K562 (cell line): Measurements from ENCODE around the gene DDX54. TPM values are rescaled to one million over a fixed set of nuclear protein-coding genes. Genes with fewer than 3 reads are reported as not detected.

Experiments used
- ATAC-seq: fragments of 200-7000 bp; cut with Tn5 transposase; 3 replicates; pipeline ENCODE4 v1.9.1; 2020; ENCODE audit warnings: moderate library complexity
- BruUV-seq: library from RNA; stranded (reverse); fragments of 400-500 nt; replicated peaks from 2 replicates; lab custom pipeline; 2021; lab: Mats Ljungman, UMichigan
- CTCF ChIA-PET: fragments of 300-600 bp; formaldehyde crosslinking; extraction: SDS; loops from one replicate; lab custom pipeline; 2021; ENCODE audit warnings: low intra/inter-chr PET ratio; lab: Yijun Ruan, JAX
- POLR2A ChIA-PET: fragments of 300-600, 350-650 bp; sonication (Branson Sonifier 250); formaldehyde crosslinking; extraction: SDS; loops from one replicate; lab custom pipeline; 2021; ENCODE audit warnings: antibody characterized with exemption, inconsistent platforms; lab: Yijun Ruan, JAX
- DNase-seq, 4 experiments: peaks; one replicate each; pipeline versions ENCODE4 v3.0.0 to v3.0.0-alpha.2; 2011 to 2018; ENCODE audit warnings: low spot score in 3 of 4, mixed read lengths in 3 of 4; ENCODE audit errors: extremely low read depth in 1 of 4
- FAIRE-seq: peaks from 2 replicates; lab custom pipeline; 2011; peaks lifted over from hg19 to GRCh38; lab: Jason Lieb, UNC
- H2AFZ ChIP-seq: 2 replicates; pipeline ENCODE4 v1.6.0; 2011; ENCODE audit warnings: low read depth, low read length, control low read depth, inconsistent platforms
- H3K27ac ChIP-seq: fragments of 200-600 bp; 3 replicates; pipeline ENCODE4 v1.8.0; 2011; ENCODE audit warnings: low read depth, mild to moderate bottlenecking, control low read depth, inconsistent platforms, low read length, moderate library complexity, mixed read lengths; ENCODE audit errors: extremely low read depth
- H3K27me3 ChIP-seq, 2 experiments: fragments of 300-600 bp in 1 of 2; 2 replicates in 1 of 2; 3 replicates in 1 of 2; pipeline versions ENCODE4 v1.6.0 to v1.8.0; 2011; ENCODE audit warnings: inconsistent platforms in 2 of 2, low read length in 2 of 2, mild to moderate bottlenecking in 1 of 2, mixed read lengths in 1 of 2, moderate library complexity in 1 of 2; ENCODE audit not compliant: control insufficient read depth in 2 of 2, insufficient read depth in 2 of 2
- H3K36me3 ChIP-seq: fragments of 300-600 bp; 3 replicates; pipeline ENCODE4 v1.8.0; 2011; ENCODE audit warnings: mild to moderate bottlenecking, low read length, inconsistent platforms; ENCODE audit not compliant: control insufficient read depth, insufficient read depth
- H3K4me1 ChIP-seq, 2 experiments: fragments of 200-600 bp in 1 of 2; replicated peaks in 1 of 2; 2 replicates in 1 of 2; 3 replicates in 1 of 2; pipeline versions ENCODE4 v1.5.1 to v1.8.0; 2011; ENCODE audit warnings: inconsistent platforms in 2 of 2, low read length in 2 of 2, mild to moderate bottlenecking in 1 of 2, mixed read lengths in 1 of 2, moderate library complexity in 1 of 2; ENCODE audit not compliant: control insufficient read depth in 2 of 2, insufficient read depth in 2 of 2
- H3K4me2 ChIP-seq: 2 replicates; pipeline ENCODE4 v1.6.1; 2011; ENCODE audit warnings: low read length, control low read depth, inconsistent platforms, mixed read lengths; ENCODE audit not compliant: insufficient read depth
- H3K4me3 ChIP-seq: fragments of 200-600 bp; sonication (generic), shearing (Covaris generic); 2 replicates; pipeline ENCODE4 v1.5.1; 2016; ENCODE audit warnings: control low read depth, inconsistent platforms
- H3K79me2 ChIP-seq: fragments of 200-600 bp; 3 replicates; pipeline ENCODE4 v1.8.0; 2011; ENCODE audit warnings: low read length, inconsistent platforms; ENCODE audit not compliant: control insufficient read depth, insufficient read depth
- H3K9ac ChIP-seq, 2 experiments: 2 replicates each; pipeline versions ENCODE4 v1.6.0 to v1.6.1; 2011; ENCODE audit warnings: low read depth in 2 of 2, low read length in 2 of 2, control low read depth in 1 of 2, inconsistent platforms in 1 of 2, mild to moderate bottlenecking in 1 of 2, mixed read lengths in 1 of 2; ENCODE audit not compliant: insufficient read depth in 1 of 2
- H3K9me1 ChIP-seq: one replicate; pipeline ENCODE4 v1.6.0; 2011; ENCODE audit warnings: inconsistent platforms, mild to moderate bottlenecking, low read length, moderate library complexity; ENCODE audit not compliant: control insufficient read depth, insufficient read depth
- H3K9me3 ChIP-seq: replicated peaks from 2 replicates; pipeline ENCODE4 v1.5.1; 2011; ENCODE audit warnings: low read depth, low read length, inconsistent platforms; ENCODE audit not compliant: control insufficient read depth, insufficient read depth
- H4K20me1 ChIP-seq: replicated peaks from 2 replicates; pipeline ENCODE4 v1.6.1; 2011; ENCODE audit warnings: low read length, inconsistent platforms, mixed read lengths; ENCODE audit not compliant: control insufficient read depth, insufficient read depth
- BACH1 ChIP-seq: fragments of 200-800 bp; sonication (Bioruptor generic); IDR thresholded peaks from 2 replicates; pipeline ENCODE4 v1.6.1; 2016; ENCODE audit warnings: missing genetic modification characterization, missing compliant biosample characterization
- BCOR ChIP-seq: fragments of 450-650 bp; IDR thresholded peaks from 2 replicates; pipeline ENCODE4 v1.6.1; 2016
- EWSR1 ChIP-seq: fragments of 450-650 bp; IDR thresholded peaks from 2 replicates; pipeline ENCODE4 v1.6.1; 2018; ENCODE audit warnings: borderline replicate concordance, mild to moderate bottlenecking, low read depth, moderate library complexity; ENCODE audit not compliant: partially characterized antibody
- HDGF ChIP-seq: fragments of 450-650 bp; IDR thresholded peaks from 2 replicates; pipeline ENCODE4 v1.6.1; 2016
- MEF2D ChIP-seq: conservative IDR thresholded peaks from 2 replicates; pipeline ENCODE4 v1.6.1; 2016; ENCODE audit warnings: low read depth, missing genetic modification characterization, missing compliant biosample characterization
- MTA2 ChIP-seq: fragments of 450-650 bp; IDR thresholded peaks from 2 replicates; pipeline ENCODE4 v1.6.1; 2016; ENCODE audit warnings: low read depth
- POLR2B ChIP-seq: fragments of 450-650 bp; IDR thresholded peaks from 2 replicates; pipeline ENCODE4 v1.6.1; 2018; ENCODE audit warnings: low read depth; ENCODE audit not compliant: partially characterized antibody
- RBM14 ChIP-seq: fragments of 200-400 bp; formaldehyde crosslinking; IDR thresholded peaks from 2 replicates; pipeline ENCODE4 v1.6.1; 2018; ENCODE audit warnings: low read depth, mild to moderate bottlenecking, low read length, moderate library complexity, borderline replicate concordance; ENCODE audit not compliant: insufficient read depth
- TRIM28 ChIP-seq: fragments of 450-650 bp; IDR thresholded peaks from 2 replicates; pipeline ENCODE4 v1.6.1; 2017
- ZNF165 ChIP-seq: fragments of 250-450 bp; sonication (Bioruptor Pico); IDR thresholded peaks from 2 replicates; pipeline ENCODE4 v1.4.0; 2020; ENCODE audit warnings: borderline replicate concordance
- ZNF696 ChIP-seq: fragments of 250-450 bp; sonication (Bioruptor Pico); conservative IDR thresholded peaks from 2 replicates; pipeline ENCODE4 v1.4.0; 2020; ENCODE audit warnings: mild to moderate bottlenecking, moderate library complexity
- ZNF780A ChIP-seq: fragments of 250-450 bp; sonication (Bioruptor Pico); IDR thresholded peaks from 2 replicates; pipeline ENCODE4 v1.5.0; 2021; ENCODE audit warnings: mild to moderate bottlenecking
- WGBS: fragments of 100-300 bp; shearing (Covaris generic); methylation state at CpG from one replicate; pipeline ENCODE4 v1.1.6; 2016; ENCODE audit warnings: low coverage, mixed read lengths; ENCODE audit not compliant: insufficient coverage; ENCODE audit errors: missing lambda C conversion rate; 5-methylcytosine and 5-hydroxymethylcytosine counted together
- in situ Hi-C: fragments of 300-500 bp; cut with MboI; formaldehyde crosslinking; loops from 4 replicates; pipeline ENCODE4 v1.15.0; 2018; ENCODE audit warnings: inconsistent platforms, mixed read lengths
- intact Hi-C: fragments of 100-400 bp; cut with micrococcal nuclease; formaldehyde crosslinking; loops from 2 replicates; pipeline ENCODE4 v1.14.2; 2022
- polyA plus RNA-seq, 8 experiments: library from polyadenylated mRNA; depleted of rRNA in 4 of 8; stranded (reverse) in 5 of 8; unstranded in 3 of 8; fragments of >200 nt; fragmentation: Nextera tagmentation in 2 of 8; fragmentation: Illumina TruSeq in 1 of 8; extraction: Ambion mirVana in 2 of 8; extraction: Trizol in 1 of 8; gene quantifications; 2 replicates each; pipeline versions ENCODE4 v1.2.1 to v1.2.3, GENCODE V29; 2011 to 2014; ENCODE audit warnings: inconsistent platforms in 1 of 8, missing spikeins in 1 of 8
- total RNA-seq, 7 experiments: library from RNA; depleted of rRNA in 6 of 7; stranded (reverse); fragments of >200 nt in 6 of 7; fragmentation: Illumina TruSeq in 2 of 7; extraction: Trizol in 2 of 7; gene quantifications; 2 replicates each; pipeline versions ENCODE4 v1.2.1 to v1.2.3, GENCODE V29; 2011 to 2021; ENCODE audit warnings: low replicate concordance in 1 of 7
- TF ChIP-seq, protein P1 (sequence below): sonication (generic); formaldehyde crosslinking; IDR thresholded peaks from 2 replicates; pipeline ENCODE4 v1.9.0; 2022; ENCODE audit warnings: mild to moderate bottlenecking, missing genetic modification reagents
- TF ChIP-seq, protein P2 (sequence below): fragments of 200-800 bp; sonication (Bioruptor generic); IDR thresholded peaks from 2 replicates; pipeline ENCODE4 v1.6.1; 2017; ENCODE audit warnings: missing genetic modification characterization, missing compliant biosample characterization

The DDX54 gene
- total and polyA plus RNA-seq, 9 of the 15 experiments (the other 6 are each of a cell fraction or from before 2014, with no cell fraction given): 1.4 to 135 (median 51.4) TPM

DNA sequence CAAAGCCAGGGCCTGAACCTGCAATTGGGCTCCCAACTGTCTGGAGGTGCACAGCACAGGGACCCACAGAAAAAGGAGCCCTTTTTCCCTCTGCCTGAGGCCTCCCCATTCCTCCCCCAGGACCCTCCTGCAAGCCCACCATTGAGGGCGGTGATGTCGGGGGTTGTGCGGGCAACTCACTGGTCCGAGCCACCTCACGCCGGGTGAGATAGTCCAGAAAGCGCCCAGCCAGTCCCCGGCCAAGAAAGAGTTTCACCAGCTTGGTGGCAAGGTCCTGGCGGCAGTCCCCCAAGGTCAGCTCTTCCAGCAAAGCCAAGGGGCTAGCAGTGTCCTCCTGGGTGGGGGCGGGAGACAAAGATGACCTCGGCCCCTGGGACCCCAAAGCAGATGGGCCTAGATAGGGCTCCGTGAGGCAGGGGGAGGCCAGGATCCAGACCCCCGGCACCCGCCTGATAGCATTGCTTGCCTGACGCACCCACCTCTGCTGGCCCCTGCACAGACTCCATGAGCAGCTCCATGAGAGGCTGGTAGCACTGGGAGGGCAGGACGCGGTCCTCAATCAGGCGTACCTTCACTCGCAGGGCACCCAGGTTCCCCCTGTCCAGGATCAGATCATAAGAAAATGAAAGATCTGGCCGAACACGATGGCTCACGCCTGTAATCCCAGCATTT is 69.7 kb downstream of the DDX54 start:
- CTCF ChIA-PET: no interaction called here
- TF ChIP-seq ZNF696 (CRISPR knock-in tag): no peak
- no peak for TF ChIP-seq TRIM28
- TF ChIP-seq HDGF: no peak
- TF ChIP-seq ZNF780A: no peak
- TF ChIP-seq EWSR1: no peak
- TF ChIP-seq ZNF165: no peak
- TF ChIP-seq MTA2: no peak
- no peak for TF ChIP-seq RBM14
- TF ChIP-seq BACH1: no peak
- TF ChIP-seq, protein P1, sequence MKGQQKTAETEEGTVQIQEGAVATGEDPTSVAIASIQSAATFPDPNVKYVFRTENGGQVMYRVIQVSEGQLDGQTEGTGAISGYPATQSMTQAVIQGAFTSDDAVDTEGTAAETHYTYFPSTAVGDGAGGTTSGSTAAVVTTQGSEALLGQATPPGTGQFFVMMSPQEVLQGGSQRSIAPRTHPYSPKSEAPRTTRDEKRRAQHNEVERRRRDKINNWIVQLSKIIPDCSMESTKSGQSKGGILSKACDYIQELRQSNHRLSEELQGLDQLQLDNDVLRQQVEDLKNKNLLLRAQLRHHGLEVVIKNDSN (CRISPR knock-in tag): no peak
- TF ChIP-seq MEF2D (tag): no peak
- TF ChIP-seq, protein P2, sequence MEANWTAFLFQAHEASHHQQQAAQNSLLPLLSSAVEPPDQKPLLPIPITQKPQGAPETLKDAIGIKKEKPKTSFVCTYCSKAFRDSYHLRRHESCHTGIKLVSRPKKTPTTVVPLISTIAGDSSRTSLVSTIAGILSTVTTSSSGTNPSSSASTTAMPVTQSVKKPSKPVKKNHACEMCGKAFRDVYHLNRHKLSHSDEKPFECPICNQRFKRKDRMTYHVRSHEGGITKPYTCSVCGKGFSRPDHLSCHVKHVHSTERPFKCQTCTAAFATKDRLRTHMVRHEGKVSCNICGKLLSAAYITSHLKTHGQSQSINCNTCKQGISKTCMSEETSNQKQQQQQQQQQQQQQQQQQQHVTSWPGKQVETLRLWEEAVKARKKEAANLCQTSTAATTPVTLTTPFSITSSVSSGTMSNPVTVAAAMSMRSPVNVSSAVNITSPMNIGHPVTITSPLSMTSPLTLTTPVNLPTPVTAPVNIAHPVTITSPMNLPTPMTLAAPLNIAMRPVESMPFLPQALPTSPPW (CRISPR knock-in tag): no peak
- no peak for TF ChIP-seq POLR2B
- TF ChIP-seq BCOR: no peak
- Histone ChIP-seq H3K27ac (no peak overlapping the region), H3K4me1 (peaks cover 0 to 21% of the 10 kb centered on the region in 2 experiments; a peak in 1 of 5 replicates), H3K9me1 (peaks cover 2% of the 10 kb centered on the region), H3K9me3 (no peaks in the 10 kb centered on the region), H3K4me3 (no peak overlapping the region), H3K36me3 (no peaks in the 10 kb centered on the region), H4K20me1 (peaks cover 13% of the 10 kb centered on the region; the same call in 1 of the 2 replicates), H3K9ac (peak overlapping the region in 1 of 2 experiments; percentile 35; a peak in 2 of 4 replicates), H3K4me2 (no peak overlapping the region), H3K27me3 (peaks cover 31 to 59% of the 10 kb centered on the region in 2 experiments; a peak in 4 of 5 replicates), H2AFZ (no peak overlapping the region), H3K79me2 (no peaks in the 10 kb centered on the region)
- no peak for DNase-seq
- no TSS peak for BruUV-seq
- in situ Hi-C loops (no loop called here), intact Hi-C loops (no loop called here)
- POLR2A ChIA-PET: interaction anchor here (0.6 to 0.8 kb wide), 2 partner anchors 8 to 12 kb away, joined by 3 read pairs; no protein-coding TSS in a partner anchor
- 2% methylated on average over 21 of the region's 22 CpGs for WGBS
- FAIRE-seq: no peak
- ATAC-seq: no peak
